Fibroblast of villous mesenchyme (primary cell): ENCODE measurements around the gene ILK. TPM values are rescaled to one million over a fixed set of nuclear protein-coding genes. Genes with fewer than 3 reads are reported as not detected.

Experiments
- DNase-seq: peaks from one replicate; pipeline ENCODE4 v3.0.0-alpha.2; 2010; ENCODE audit warnings: low read depth
- H3K4me3 ChIP-seq: 2 replicates; pipeline ENCODE4 v1.5.1; 2011; ENCODE audit warnings: low read depth, mild to moderate bottlenecking, low read length
- total RNA-seq: library from RNA; depleted of rRNA; stranded (reverse); fragments of >200 nt; gene quantifications from 2 replicates; pipeline ENCODE4 v1.2.3, GENCODE V29; 2012
- TF ChIP-seq, protein P1 (sequence below): IDR thresholded peaks from 2 replicates; pipeline ENCODE4 v1.5.1; 2012; ENCODE audit warnings: low read depth, mild to moderate bottlenecking, low read length; ENCODE audit not compliant: insufficient read depth

Gene ILK
- total RNA-seq, 1 donor: 323 TPM

DNA sequence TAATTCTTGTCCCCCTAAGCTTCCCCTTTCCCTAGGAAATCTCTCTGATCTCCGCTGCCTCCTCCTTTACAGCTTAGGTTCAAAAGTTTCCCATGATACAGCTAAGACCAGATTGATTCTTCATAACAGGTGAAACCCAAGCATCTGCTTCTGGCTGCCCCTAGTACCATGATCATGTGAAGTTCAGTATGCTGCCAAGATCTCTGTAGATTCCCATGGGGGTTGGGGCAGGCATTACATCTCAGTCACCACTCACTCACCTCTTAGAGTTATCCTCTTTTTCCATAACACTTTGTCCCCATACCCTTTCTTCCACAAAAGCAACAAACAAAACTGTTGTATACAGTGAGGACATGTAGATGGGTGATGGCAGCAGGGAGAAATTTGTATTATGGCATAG, 44.2 kb upstream of the ILK start:
- TF ChIP-seq, protein P1, sequence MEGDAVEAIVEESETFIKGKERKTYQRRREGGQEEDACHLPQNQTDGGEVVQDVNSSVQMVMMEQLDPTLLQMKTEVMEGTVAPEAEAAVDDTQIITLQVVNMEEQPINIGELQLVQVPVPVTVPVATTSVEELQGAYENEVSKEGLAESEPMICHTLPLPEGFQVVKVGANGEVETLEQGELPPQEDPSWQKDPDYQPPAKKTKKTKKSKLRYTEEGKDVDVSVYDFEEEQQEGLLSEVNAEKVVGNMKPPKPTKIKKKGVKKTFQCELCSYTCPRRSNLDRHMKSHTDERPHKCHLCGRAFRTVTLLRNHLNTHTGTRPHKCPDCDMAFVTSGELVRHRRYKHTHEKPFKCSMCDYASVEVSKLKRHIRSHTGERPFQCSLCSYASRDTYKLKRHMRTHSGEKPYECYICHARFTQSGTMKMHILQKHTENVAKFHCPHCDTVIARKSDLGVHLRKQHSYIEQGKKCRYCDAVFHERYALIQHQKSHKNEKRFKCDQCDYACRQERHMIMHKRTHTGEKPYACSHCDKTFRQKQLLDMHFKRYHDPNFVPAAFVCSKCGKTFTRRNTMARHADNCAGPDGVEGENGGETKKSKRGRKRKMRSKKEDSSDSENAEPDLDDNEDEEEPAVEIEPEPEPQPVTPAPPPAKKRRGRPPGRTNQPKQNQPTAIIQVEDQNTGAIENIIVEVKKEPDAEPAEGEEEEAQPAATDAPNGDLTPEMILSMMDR: no peak
- no peak overlapping the region for H3K4me3 ChIP-seq
- DNase-seq: no peak

DNA sequence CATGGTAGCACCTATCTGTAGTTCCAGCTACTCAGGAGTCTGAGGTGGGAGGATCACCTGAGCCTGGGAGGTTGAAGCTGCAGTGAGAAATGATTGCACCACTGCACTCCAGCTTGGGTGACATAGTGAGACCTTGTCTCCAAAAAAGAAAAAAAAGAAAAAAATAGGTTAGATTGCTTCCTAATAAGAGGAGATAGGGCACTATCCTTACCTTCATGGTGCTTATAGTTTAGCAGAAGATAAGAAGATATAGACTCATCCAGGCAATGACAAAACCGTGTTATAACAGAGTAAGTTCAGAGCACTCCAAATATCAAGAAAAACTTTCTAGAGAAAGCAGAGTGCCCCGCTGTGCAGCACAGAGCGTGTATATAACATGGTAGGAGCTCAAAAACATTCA, 42.3 kb upstream of the ILK start:
- TF ChIP-seq, protein P1: no peak
- H3K4me3 ChIP-seq: no peak overlapping the region
- DNase-seq: no peak

DNA sequence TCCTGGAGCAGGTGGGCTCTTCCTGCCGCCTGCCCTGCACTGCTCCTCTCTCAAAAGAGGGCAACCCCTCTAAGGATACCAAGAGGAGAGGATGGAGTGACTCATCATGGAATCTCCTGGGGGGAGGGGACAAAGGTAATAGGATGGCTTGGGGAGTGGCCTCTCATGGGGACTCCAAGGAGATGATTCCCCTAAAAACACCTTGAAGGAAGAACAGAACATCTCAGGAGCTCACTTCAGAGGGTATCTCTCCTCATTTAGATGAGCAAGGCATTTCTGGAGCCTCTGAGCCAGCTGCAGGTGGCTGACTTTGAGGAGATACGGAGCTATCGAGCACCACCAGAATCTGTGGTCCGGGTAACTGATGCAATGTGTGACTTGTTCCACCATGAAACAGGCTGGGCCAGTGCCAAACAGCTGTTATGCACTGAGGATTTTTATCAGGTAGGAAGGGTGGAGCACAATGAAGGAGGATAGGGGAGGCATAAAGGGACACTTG, 40.4 kb upstream of the ILK start:
- H3K4me3 ChIP-seq: no peak overlapping the region
- TF ChIP-seq, protein P1: no peak
- no peak for DNase-seq

DNA sequence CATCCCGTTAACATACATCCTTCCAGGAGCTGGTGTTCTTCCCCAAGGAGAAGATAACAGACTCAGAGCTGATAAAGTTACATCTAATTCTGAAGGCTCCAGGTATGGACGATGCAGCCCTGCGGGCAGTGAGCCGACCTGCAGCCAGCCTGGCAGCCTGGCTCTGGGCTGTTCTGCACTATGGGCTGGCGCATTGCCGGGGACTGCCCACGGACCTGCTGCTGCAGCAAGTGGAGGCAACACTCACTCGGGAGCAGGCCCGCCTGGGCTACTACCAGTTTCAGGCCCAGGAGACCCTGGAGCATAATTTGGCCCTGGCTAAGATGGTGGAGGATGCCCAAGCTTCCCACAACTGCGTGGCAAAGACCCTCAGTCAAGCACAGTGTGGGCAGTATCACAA, 39.9 kb upstream of the ILK start:
- H3K4me3 ChIP-seq: no peak overlapping the region
- DNase-seq: no peak
- TF ChIP-seq, protein P1: no peak

DNA sequence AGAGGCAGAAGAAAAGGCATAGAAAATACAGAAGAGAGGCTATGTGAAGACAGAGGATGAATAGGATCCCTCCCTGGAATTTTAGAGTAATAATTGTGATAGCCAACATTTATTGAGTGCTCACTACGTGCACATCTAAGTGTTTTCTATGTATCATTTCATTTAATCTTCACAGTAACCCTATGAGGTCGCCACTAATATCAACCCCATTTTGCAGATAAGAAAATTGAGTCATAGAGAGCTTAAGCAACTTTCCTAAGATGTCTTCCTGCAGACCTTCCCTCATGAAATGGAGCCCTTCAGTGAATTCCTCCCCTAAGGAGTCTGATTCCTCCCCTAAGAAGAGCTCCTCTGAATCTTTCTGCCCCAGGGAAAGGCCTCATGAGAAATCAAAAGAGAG, 38.2 kb upstream of the ILK start:
- H3K4me3 ChIP-seq: no peak overlapping the region
- DNase-seq: no peak
- TF ChIP-seq, protein P1: no peak

DNA sequence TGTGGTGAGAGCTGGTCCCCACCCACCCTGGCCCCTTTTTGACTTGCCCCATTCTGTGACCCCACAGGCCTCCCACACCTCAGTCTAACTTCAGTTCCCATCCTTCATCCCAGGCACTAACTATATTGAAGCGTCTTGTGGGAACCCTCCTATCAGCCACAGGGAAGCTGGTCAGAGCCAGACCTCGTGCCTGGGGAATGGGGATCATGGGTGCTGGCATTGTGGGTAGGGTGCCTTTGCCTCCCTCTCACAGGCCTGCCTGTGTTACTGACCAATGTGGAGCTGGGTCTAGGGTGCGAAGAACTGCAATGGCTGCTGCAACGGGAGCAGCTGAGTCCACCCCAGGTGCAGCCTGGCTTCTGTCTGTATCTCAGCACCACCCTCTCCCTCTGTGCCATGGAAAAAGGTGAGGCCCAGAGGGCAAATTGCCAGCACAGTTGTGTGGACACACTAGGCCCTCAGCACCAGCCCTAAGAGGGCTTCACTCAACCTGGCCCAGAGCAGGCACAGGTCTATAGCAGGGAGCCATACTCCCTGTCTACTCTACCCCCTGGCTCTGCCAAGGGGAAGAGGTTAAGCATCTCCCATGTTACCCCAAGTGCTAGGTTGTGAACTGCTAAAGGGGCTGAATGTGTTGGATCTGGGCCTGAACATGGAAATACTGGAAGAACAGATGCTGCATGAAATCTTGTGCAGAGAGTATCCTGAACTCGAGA, 37.4 kb upstream of the ILK start:
- TF ChIP-seq, protein P1: no peak
- H3K4me3 ChIP-seq: no peak overlapping the region
- DNase-seq: no peak
